Endodermal cell (in vitro differentiated cells): ENCODE results near the gene METTL2B. TPM values are rescaled to one million over a fixed set of nuclear protein-coding genes. Genes with fewer than 3 reads are reported as not detected.

Experiments
- DNase-seq: peaks from one replicate; pipeline ENCODE4 v3.0.0-alpha.2; 2017
- H3K27ac ChIP-seq: 2 replicates; pipeline ENCODE4 v1.5.1; 2013; ENCODE audit warnings: mild to moderate bottlenecking, low read depth, low read length, moderate library complexity
- H3K27me3 ChIP-seq: 2 replicates; pipeline ENCODE4 v1.6.1; 2013; ENCODE audit warnings: mild to moderate bottlenecking, low read length, moderate library complexity; ENCODE audit not compliant: insufficient read depth, control insufficient read depth, poor library complexity, severe bottlenecking
- H3K36me3 ChIP-seq: 2 replicates; pipeline ENCODE4 v1.7.0; 2013; ENCODE audit warnings: mild to moderate bottlenecking, low read length, moderate library complexity; ENCODE audit not compliant: control insufficient read depth, insufficient read depth
- H3K4me1 ChIP-seq: one replicate; pipeline ENCODE4 v1.7.0; 2013; ENCODE audit warnings: low read length; ENCODE audit not compliant: control insufficient read depth, insufficient read depth
- H3K4me3 ChIP-seq: 2 replicates; pipeline ENCODE4 v1.5.1; 2013; ENCODE audit warnings: mild to moderate bottlenecking, low read length, moderate library complexity
- H3K9ac ChIP-seq: 2 replicates; pipeline ENCODE4 v1.6.1; 2013; ENCODE audit warnings: mild to moderate bottlenecking, low read length, moderate library complexity; ENCODE audit not compliant: poor library complexity, severe bottlenecking; ENCODE audit errors: extremely low read depth
- H3K9me3 ChIP-seq: 2 replicates; pipeline ENCODE4 v1.6.1; 2013; ENCODE audit warnings: mild to moderate bottlenecking, low read length, moderate library complexity; ENCODE audit not compliant: control insufficient read depth
- H3K27ac Mint-ChIP-seq: 2 replicates; pipeline ENCODE4 v1.8.0; 2020; ENCODE audit warnings: mixed read lengths
- H3K27me3 Mint-ChIP-seq: 2 replicates; pipeline ENCODE4 v1.8.0; 2021; ENCODE audit warnings: mild to moderate bottlenecking, mixed read lengths; ENCODE audit not compliant: insufficient read depth
- H3K36me3 Mint-ChIP-seq: 2 replicates; pipeline ENCODE4 v1.8.0; 2020; ENCODE audit warnings: low read depth, mixed read lengths
- H3K4me1 Mint-ChIP-seq: 2 replicates; pipeline ENCODE4 v1.8.0; 2020; ENCODE audit warnings: mixed read lengths
- H3K4me3 Mint-ChIP-seq: 2 replicates; pipeline ENCODE4 v1.8.0; 2020; ENCODE audit warnings: mild to moderate bottlenecking, moderate library complexity, mixed read lengths
- H3K9me3 Mint-ChIP-seq: 2 replicates; pipeline ENCODE4 v1.8.0; 2020; ENCODE audit warnings: mild to moderate bottlenecking, mixed read lengths
- CTCF ChIP-seq: fragments of 200-600 bp; sonication (generic); conservative IDR thresholded peaks from 2 replicates; pipeline ENCODE4 v1.5.0; 2021; ENCODE audit warnings: antibody characterized with exemption, mild to moderate bottlenecking
- WGBS, 2 experiments: methylation state at CpG; one replicate each; pipeline versions ENCODE4 v1.1.5 to v1.1.7; 2013; ENCODE audit warnings: missing lambda C conversion rate in 2 of 2, mixed read lengths in 1 of 2; ENCODE audit not compliant: insufficient coverage in 1 of 2, insufficient read length in 1 of 2; 5-methylcytosine and 5-hydroxymethylcytosine counted together
- total RNA-seq, 2 donors: library from RNA; stranded (reverse); fragmentation: NEBNext Ultra II Directional in 1 of 2; extraction: Animal tissue kit (Norgen Biotek cat#: 25700) in 1 of 2; gene quantifications; 2 replicates in 1 of 2; 3 replicates in 1 of 2; pipeline ENCODE4 v1.2.1, GENCODE V29; 2021

Gene METTL2B
- total RNA-seq, 2 donors from 2014 or later = 39.8 to 50.5 TPM

- H3K4me1 Mint-ChIP-seq = peaks cover 4% of the 10 kb centered on the region
- Histone ChIP-seq H3K4me1 (no peaks in the 10 kb centered on the region), H3K4me3 (no peak overlapping the region), H3K9ac (no peak overlapping the region), H3K9me3 (no peaks in the 10 kb centered on the region), H3K27ac (no peak overlapping the region), H3K36me3 (no peaks in the 10 kb centered on the region), H3K27me3 (no peaks in the 10 kb centered on the region)
- H3K9me3 Mint-ChIP-seq = no peaks in the 10 kb centered on the region
- no peak for DNase-seq
- no peak overlapping the region for H3K27ac Mint-ChIP-seq
- H3K36me3 Mint-ChIP-seq = no peaks in the 10 kb centered on the region
- WGBS, 2 experiments = 97% methylated on average over 3 of the region's 3 CpGs; no CpG with 5 or more reads in 1 of the 2 experiments
- H3K4me3 Mint-ChIP-seq = no peak overlapping the region
- no peak for TF ChIP-seq CTCF
- H3K27me3 Mint-ChIP-seq = peaks cover 9% of the 10 kb centered on the region
These were observed 34.2 kb upstream of the METTL2B start for GRCh38 chr7:128442356-128442755.

DNA sequence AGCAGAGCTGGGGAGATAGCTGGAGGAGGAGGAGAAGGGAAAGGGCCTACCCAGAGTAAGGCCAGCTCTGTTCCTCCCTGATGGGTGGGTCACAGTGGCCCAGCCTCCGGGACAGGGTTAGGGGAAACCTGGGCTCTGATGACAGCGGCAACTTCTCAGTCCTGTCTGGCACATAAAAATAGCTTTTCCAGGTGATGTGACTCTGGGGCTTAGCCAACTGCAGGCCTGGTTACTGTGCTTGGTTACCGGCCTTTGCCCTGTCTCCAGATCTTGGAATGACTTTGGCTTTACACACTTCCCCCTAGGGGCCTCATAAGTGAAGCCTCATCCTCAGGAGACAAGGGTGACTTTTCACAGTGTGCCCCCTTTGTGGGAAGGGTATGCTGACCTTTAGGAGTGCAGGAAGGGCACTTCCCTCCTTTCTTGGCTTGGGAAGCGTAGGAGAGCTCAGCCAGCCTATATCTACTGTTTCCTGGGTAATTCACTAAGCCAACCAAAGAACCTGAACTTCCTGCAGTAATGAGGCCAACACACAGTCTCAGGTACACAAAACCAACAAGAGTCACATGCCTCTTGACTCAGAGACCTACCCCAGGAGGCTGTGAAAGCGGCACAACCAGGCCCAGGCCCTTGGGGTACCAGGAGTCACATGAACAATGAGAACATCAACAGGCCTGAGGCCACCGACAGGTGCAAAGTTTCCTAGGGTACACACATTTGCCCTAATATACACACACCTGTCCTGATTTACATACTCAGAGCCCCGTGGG is 32.5 kb upstream of the METTL2B start:
- peaks cover 4% of the 10 kb centered on the region for H3K4me1 Mint-ChIP-seq
- no peak overlapping the region for H3K4me3 Mint-ChIP-seq
- Histone ChIP-seq H3K36me3 (no peaks in the 10 kb centered on the region), H3K9me3 (no peaks in the 10 kb centered on the region), H3K27me3 (no peaks in the 10 kb centered on the region), H3K4me1 (no peaks in the 10 kb centered on the region), H3K4me3 (no peak overlapping the region), H3K27ac (no peak overlapping the region), H3K9ac (no peak overlapping the region)
- H3K27ac Mint-ChIP-seq = no peak overlapping the region
- no peak for DNase-seq
- no peak for TF ChIP-seq CTCF
- WGBS, 2 experiments = 87 to 96% methylated on average over 5 to 7 of the region's 7 CpGs
- H3K27me3 Mint-ChIP-seq = peaks cover 6% of the 10 kb centered on the region
- H3K9me3 Mint-ChIP-seq = no peaks in the 10 kb centered on the region
- H3K36me3 Mint-ChIP-seq = no peaks in the 10 kb centered on the region

- WGBS, 2 experiments = 86 to 94% methylated on average over 3 to 4 of the region's 5 CpGs
These were observed 30.2 kb upstream of the METTL2B start for GRCh38 chr7:128446306-128446705.

More at GRCh38 chr7:128446306-128446705, 30.2 kb upstream of the METTL2B start:
- Histone ChIP-seq H3K27ac (no peak overlapping the region), H3K9me3 (no peaks in the 10 kb centered on the region), H3K27me3 (no peaks in the 10 kb centered on the region), H3K9ac (no peak overlapping the region), H3K36me3 (no peaks in the 10 kb centered on the region), H3K4me1 (no peaks in the 10 kb centered on the region), H3K4me3 (no peak overlapping the region)
- DNase-seq = no peak
- Mint-ChIP-seq H3K27ac (no peak overlapping the region), H3K4me1 (peaks cover 4% of the 10 kb centered on the region), H3K9me3 (no peaks in the 10 kb centered on the region), H3K4me3 (no peak overlapping the region), H3K36me3 (no peaks in the 10 kb centered on the region), H3K27me3 (peaks cover 19% of the 10 kb centered on the region)
- no peak for TF ChIP-seq CTCF
